MM.1S (cell line): ENCODE data around the gene TOR1AIP1.

Experiments used
- DNase-seq: peaks from one replicate; pipeline ENCODE4 v3.0.0-alpha.2; 2015
- H2AFZ ChIP-seq: fragments of 300-600 bp; sonication (generic); 2 replicates; pipeline ENCODE4 v1.6.0; 2016; ENCODE audit warnings: antibody characterized with exemption, low read length
- H3F3A ChIP-seq: fragments of 300-600 bp; sonication (generic); 2 replicates; pipeline ENCODE4 v1.6.1; 2016; ENCODE audit warnings: mild to moderate bottlenecking, antibody characterized with exemption, low read length, moderate library complexity, mixed read lengths; ENCODE audit not compliant: insufficient read depth
- H3K27ac ChIP-seq: fragments of 300-600 bp; sonication (generic); 2 replicates; pipeline ENCODE4 v1.5.1; 2016; ENCODE audit warnings: mild to moderate bottlenecking, low read length
- H3K27me3 ChIP-seq: fragments of 300-600 bp; sonication (generic); replicated peaks from 2 replicates; pipeline ENCODE4 v1.6.0; 2016; ENCODE audit warnings: low read length; ENCODE audit not compliant: insufficient read depth
- H3K36me3 ChIP-seq: fragments of 300-600 bp; sonication (generic); replicated peaks from 2 replicates; pipeline ENCODE4 v1.6.1; 2016; ENCODE audit warnings: mild to moderate bottlenecking, low read length, mixed read lengths; ENCODE audit not compliant: insufficient read depth
- H3K4me1 ChIP-seq: fragments of 300-600 bp; sonication (generic); 2 replicates; pipeline ENCODE4 v1.6.1; 2016; ENCODE audit warnings: low read length, mixed read lengths
- H3K4me2 ChIP-seq: fragments of 300-600 bp; sonication (generic); 2 replicates; pipeline ENCODE4 v1.6.0; 2016; ENCODE audit warnings: low read depth, low read length
- H3K4me3 ChIP-seq: fragments of 300-600 bp; sonication (generic); 2 replicates; pipeline ENCODE4 v1.5.1; 2016; ENCODE audit warnings: low read length, mixed read lengths
- H3K79me2 ChIP-seq: fragments of 300-600 bp; sonication (generic); 2 replicates; pipeline ENCODE4 v1.6.1; 2016; ENCODE audit warnings: mixed run types, low read length, mixed read lengths
- H3K9ac ChIP-seq: fragments of 300-600 bp; sonication (generic); 2 replicates; pipeline ENCODE4 v1.6.1; 2016; ENCODE audit warnings: low read length, mixed read lengths
- H3K9me2 ChIP-seq: fragments of 300-600 bp; sonication (generic); replicated peaks from 2 replicates; pipeline ENCODE4 v1.6.1; 2016; ENCODE audit warnings: mild to moderate bottlenecking, low read length, mixed read lengths; ENCODE audit not compliant: insufficient read depth
- H3K9me3 ChIP-seq: fragments of 300-600 bp; sonication (generic); replicated peaks from 2 replicates; pipeline ENCODE4 v1.6.1; 2016; ENCODE audit warnings: mild to moderate bottlenecking, low read length, mixed read lengths; ENCODE audit not compliant: insufficient read depth
- H4K20me1 ChIP-seq: fragments of 300-600 bp; sonication (generic); 2 replicates; pipeline ENCODE4 v1.6.1; 2016; ENCODE audit warnings: mild to moderate bottlenecking, low read length, moderate library complexity, mixed read lengths; ENCODE audit not compliant: insufficient read depth
- CTCF ChIP-seq: fragments of 300-600 bp; sonication (generic); IDR thresholded peaks from 2 replicates; pipeline ENCODE4 v1.5.1; 2016; ENCODE audit warnings: antibody characterized with exemption, low read length, mixed read lengths
- EZH2 ChIP-seq: fragments of 300-600 bp; sonication (generic); optimal IDR thresholded peaks from 2 replicates; pipeline ENCODE3; 2017; ENCODE audit warnings: low read depth, mild to moderate bottlenecking, antibody characterized with exemption, low read length, mixed read lengths
- EZH2phosphoT487 ChIP-seq: fragments of 300-600 bp; sonication (generic); IDR thresholded peaks from 2 replicates; pipeline ENCODE4 v1.6.1; 2018; ENCODE audit warnings: antibody characterized with exemption, low read length

Gene TOR1AIP1

GRCh38 chr1:179866616-179867015 is 15.5 kb upstream of the TOR1AIP1 start:
- Histone ChIP-seq H3K27ac (no peak overlapping the region), H3K79me2 (peaks cover 42% of the 10 kb centered on the region), H3K9me3 (no peaks in the 10 kb centered on the region), H3K36me3 (peaks cover 17% of the 10 kb centered on the region; the same call in 1 of the 2 replicates), H3K9me2 (no peaks in the 10 kb centered on the region), H3K9ac (no peak overlapping the region), H3K4me3 (no peak overlapping the region), H3F3A (0 out of 2 replicates have a peak, but pooled peaks cover 3% of the 10 kb centered on the region), H3K27me3 (no peaks in the 10 kb centered on the region), H3K4me2 (no peak overlapping the region), H3K4me1 (no peaks in the 10 kb centered on the region), H4K20me1 (no peaks in the 10 kb centered on the region; the same call in 1 of the 2 replicates), H2AFZ (no peak overlapping the region)
- DNase-seq, result no peak
- TF ChIP-seq EZH2 (no peak), CTCF (no peak)

- Histone ChIP-seq H3K9me3 (no peaks in the 10 kb centered on the region), H2AFZ (no peak overlapping the region), H3K9ac (no peak overlapping the region), H3K9me2 (no peaks in the 10 kb centered on the region), H3F3A (0 out of 2 replicates have a peak, but pooled peaks cover 3% of the 10 kb centered on the region), H3K79me2 (peaks cover 53% of the 10 kb centered on the region), H3K36me3 (peaks cover 17% of the 10 kb centered on the region; the same call in 1 of the 2 replicates), H3K4me2 (no peak overlapping the region), H3K4me3 (no peak overlapping the region), H3K4me1 (peaks cover 6% of the 10 kb centered on the region; the same call in 1 of the 2 replicates), H3K27me3 (no peaks in the 10 kb centered on the region), H4K20me1 (no peaks in the 10 kb centered on the region; the same call in 1 of the 2 replicates), H3K27ac (no peak overlapping the region)
- TF ChIP-seq EZH2, result no peak
- TF ChIP-seq CTCF, result peak; percentile 92
- peak; percentile 45 for DNase-seq
Observed at GRCh38 chr1:179867493-179868330, 14.4 kb upstream of the TOR1AIP1 start.

DNA sequence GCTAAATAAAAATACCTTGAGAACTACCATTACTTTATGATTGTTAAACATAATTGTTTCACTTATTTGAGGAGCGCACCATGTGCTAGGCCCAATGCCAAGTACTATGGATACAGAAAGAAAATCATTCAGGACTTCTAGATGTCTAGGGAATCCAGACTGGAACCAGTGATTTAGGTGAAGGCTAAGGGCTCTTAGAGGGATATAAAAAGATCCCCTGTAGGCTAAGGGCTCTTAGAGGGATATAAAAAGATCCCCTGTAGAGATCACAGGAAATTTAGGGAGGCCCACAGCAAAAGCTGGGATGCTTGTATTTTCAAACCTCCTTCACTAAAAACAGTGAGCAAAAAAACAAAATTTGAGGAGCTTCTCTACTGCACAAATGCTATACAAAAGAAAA is 11.2 kb upstream of the TOR1AIP1 start:
- peaks cover 9% of the 10 kb centered on the region; the same call in 1 of the 2 replicates for H3K36me3 ChIP-seq
- no peaks in the 10 kb centered on the region for H3K27me3 ChIP-seq
- H3K9me3 ChIP-seq, result no peaks in the 10 kb centered on the region
- peaks cover 84% of the 10 kb centered on the region for H3K79me2 ChIP-seq
- no peak overlapping the region for H3K4me3 ChIP-seq
- H3K27ac ChIP-seq, result no peak overlapping the region
- no peak overlapping the region for H2AFZ ChIP-seq
- H4K20me1 ChIP-seq, result no peaks in the 10 kb centered on the region; the same call in 1 of the 2 replicates
- H3F3A ChIP-seq, result 0 out of 2 replicates have a peak, but pooled peaks cover 3% of the 10 kb centered on the region
- H3K4me2 ChIP-seq, result no peak overlapping the region
- no peak for TF ChIP-seq CTCF
- no peak for TF ChIP-seq EZH2
- TF ChIP-seq EZH2phosphoT487, result no peak
- DNase-seq, result no peak
- no peaks in the 10 kb centered on the region for H3K9me2 ChIP-seq
- peaks cover 9% of the 10 kb centered on the region; the same call in 1 of the 2 replicates for H3K4me1 ChIP-seq
- H3K9ac ChIP-seq, result no peak overlapping the region
